HUES48 (cell line): ENCODE data around the gene EFNA4.

Experiments
- H3K27ac ChIP-seq: one replicate; pipeline ENCODE4 v1.7.0; 2013; ENCODE audit warnings: low read depth, low read length, inconsistent platforms
- H3K27me3 ChIP-seq: 2 replicates; pipeline ENCODE4 v1.6.1; 2013; ENCODE audit warnings: mild to moderate bottlenecking, low read length; ENCODE audit not compliant: control insufficient read depth, insufficient read depth
- H3K36me3 ChIP-seq: 2 replicates; pipeline ENCODE4 v1.6.1; 2013; ENCODE audit warnings: low read length; ENCODE audit not compliant: control insufficient read depth, insufficient read depth
- H3K4me1 ChIP-seq: 2 replicates; pipeline ENCODE4 v1.6.1; 2013; ENCODE audit warnings: mild to moderate bottlenecking, low read length; ENCODE audit not compliant: control insufficient read depth, insufficient read depth
- H3K4me3 ChIP-seq: 2 replicates; pipeline ENCODE4 v1.5.1; 2013; ENCODE audit warnings: mild to moderate bottlenecking, low read depth, low read length
- H3K9ac ChIP-seq: 2 replicates; pipeline ENCODE4 v1.6.1; 2013; ENCODE audit warnings: mild to moderate bottlenecking, low read depth, low read length, moderate library complexity
- H3K9me3 ChIP-seq: 2 replicates; pipeline ENCODE4 v1.6.1; 2013; ENCODE audit warnings: low read length; ENCODE audit not compliant: control insufficient read depth, insufficient read depth

The EFNA4 gene

GRCh38 chr1:155034318-155035208 lies 29.0 kb upstream of the EFNA4 start:
- no peaks in the 10 kb centered on the region for H3K9me3 ChIP-seq
- no peaks in the 10 kb centered on the region for H3K4me1 ChIP-seq
- no peaks in the 10 kb centered on the region for H3K36me3 ChIP-seq
- no peak overlapping the region for H3K4me3 ChIP-seq
- H3K9ac ChIP-seq, result no peak overlapping the region
- peaks cover 7% of the 10 kb centered on the region; the same call in 1 of the 2 replicates for H3K27me3 ChIP-seq
- H3K27ac ChIP-seq, result no peak overlapping the region

GRCh38 chr1:155035936-155036335 lies 27.6 kb upstream of the EFNA4 start:
- Histone ChIP-seq H3K4me3 (no peak overlapping the region), H3K9me3 (no peaks in the 10 kb centered on the region), H3K36me3 (no peaks in the 10 kb centered on the region), H3K4me1 (no peaks in the 10 kb centered on the region), H3K9ac (no peak overlapping the region), H3K27ac (no peak overlapping the region), H3K27me3 (peaks cover 7% of the 10 kb centered on the region; the same call in 1 of the 2 replicates)

- Histone ChIP-seq H3K9ac (no peak overlapping the region), H3K9me3 (no peaks in the 10 kb centered on the region), H3K4me1 (no peaks in the 10 kb centered on the region), H3K27ac (no peak overlapping the region), H3K36me3 (no peaks in the 10 kb centered on the region), H3K4me3 (no peak overlapping the region), H3K27me3 (peaks cover 7% of the 10 kb centered on the region; the same call in 1 of the 2 replicates)
These were observed 26.5 kb upstream of the EFNA4 start for GRCh38 chr1:155037043-155037442.

- H3K9ac ChIP-seq, result no peak overlapping the region
- H3K36me3 ChIP-seq, result no peaks in the 10 kb centered on the region
- H3K4me3 ChIP-seq, result no peak overlapping the region
- H3K27me3 ChIP-seq, result peaks cover 7% of the 10 kb centered on the region; the same call in 1 of the 2 replicates
- no peaks in the 10 kb centered on the region for H3K9me3 ChIP-seq
- no peaks in the 10 kb centered on the region for H3K4me1 ChIP-seq
- no peak overlapping the region for H3K27ac ChIP-seq
These were observed 25.6 kb upstream of the EFNA4 start for GRCh38 chr1:155037851-155038441.

GRCh38 chr1:155038602-155039307 lies 24.8 kb upstream of the EFNA4 start:
- H3K9me3 ChIP-seq, result no peaks in the 10 kb centered on the region
- no peak overlapping the region for H3K4me3 ChIP-seq
- H3K27ac ChIP-seq, result no peak overlapping the region
- no peaks in the 10 kb centered on the region for H3K36me3 ChIP-seq
- no peak overlapping the region for H3K9ac ChIP-seq
- peaks cover 7% of the 10 kb centered on the region; the same call in 1 of the 2 replicates for H3K27me3 ChIP-seq
- H3K4me1 ChIP-seq, result no peaks in the 10 kb centered on the region

- Histone ChIP-seq H3K9ac (no peak overlapping the region), H3K4me1 (no peaks in the 10 kb centered on the region), H3K36me3 (no peaks in the 10 kb centered on the region), H3K27me3 (peaks cover 7% of the 10 kb centered on the region; the same call in 1 of the 2 replicates), H3K4me3 (no peak overlapping the region), H3K9me3 (no peaks in the 10 kb centered on the region), H3K27ac (no peak overlapping the region)
These were observed 24.3 kb upstream of the EFNA4 start for GRCh38 chr1:155039308-155039669.

- Histone ChIP-seq H3K4me1 (peaks cover 7% of the 10 kb centered on the region; the same call in 1 of the 2 replicates), H3K36me3 (no peaks in the 10 kb centered on the region), H3K27me3 (peaks cover 7% of the 10 kb centered on the region; the same call in 1 of the 2 replicates)
These were observed 23.0 kb upstream of the EFNA4 start for GRCh38 chr1:155040358-155041093.

GRCh38 chr1:155042789-155043188 lies 20.8 kb upstream of the EFNA4 start:
- no peak overlapping the region for H3K4me3 ChIP-seq
- H3K9ac ChIP-seq, result no peak overlapping the region
- peaks cover 7% of the 10 kb centered on the region; the same call in 1 of the 2 replicates for H3K4me1 ChIP-seq
- H3K9me3 ChIP-seq, result no peaks in the 10 kb centered on the region
- peaks cover 7% of the 10 kb centered on the region; the same call in 1 of the 2 replicates for H3K27me3 ChIP-seq
- H3K27ac ChIP-seq, result no peak overlapping the region
- no peaks in the 10 kb centered on the region for H3K36me3 ChIP-seq

More at GRCh38 chr1:155040358-155041093, 23.0 kb upstream of the EFNA4 start:
- no peak overlapping the region for H3K27ac ChIP-seq
- no peak overlapping the region for H3K4me3 ChIP-seq
- no peak overlapping the region for H3K9ac ChIP-seq
- H3K9me3 ChIP-seq, result no peaks in the 10 kb centered on the region

GRCh38 chr1:155043301-155043702 lies 20.2 kb upstream of the EFNA4 start:
- Histone ChIP-seq H3K4me1 (peaks cover 7% of the 10 kb centered on the region; the same call in 1 of the 2 replicates), H3K36me3 (no peaks in the 10 kb centered on the region), H3K27ac (no peak overlapping the region), H3K27me3 (peaks cover 6% of the 10 kb centered on the region; the same call in 1 of the 2 replicates), H3K9ac (no peak overlapping the region), H3K4me3 (no peak overlapping the region), H3K9me3 (no peaks in the 10 kb centered on the region)

- Histone ChIP-seq H3K9me3 (no peaks in the 10 kb centered on the region), H3K36me3 (no peaks in the 10 kb centered on the region), H3K9ac (no peak overlapping the region), H3K27ac (no peak overlapping the region), H3K4me1 (peaks cover 7% of the 10 kb centered on the region; the same call in 1 of the 2 replicates), H3K27me3 (peaks cover 2% of the 10 kb centered on the region; the same call in 1 of the 2 replicates), H3K4me3 (no peak overlapping the region)
These were observed 19.7 kb upstream of the EFNA4 start for GRCh38 chr1:155043793-155044192.
